ENCODE measurements around the gene RAPGEF3. TPM values are rescaled to one million over a fixed set of nuclear protein-coding genes. Genes with fewer than 3 reads are reported as not detected.

RAPGEF3 gene
- polyA plus RNA-seq, 1 donor, result 7.9 TPM

- no peaks in the 10 kb centered on the region for H3K9me3 ChIP-seq (ENCODE audit: control insufficient read depth, low read depth, low read length)
- no peak overlapping the region for H3K4me3 ChIP-seq (ENCODE audit: low read length)
- WGBS (ENCODE audit: insufficient coverage, low lambda C conversion rate), result no CpG with 5 or more reads among the region's 3 CpGs
- no peaks in the 10 kb centered on the region for H3K27me3 ChIP-seq (ENCODE audit: control insufficient read depth, insufficient read depth, low read length)
- DNase-seq, result no peak
- peaks cover 6% of the 10 kb centered on the region for H3K4me1 ChIP-seq (ENCODE audit: control insufficient read depth, insufficient read depth, low read length)
- H3K36me3 ChIP-seq (ENCODE audit: control insufficient read depth, insufficient read depth, low read length), result no peaks in the 10 kb centered on the region
- H3K27ac ChIP-seq (ENCODE audit: low read length), result no peak overlapping the region
These were observed 3.8 kb downstream of the RAPGEF3 start for GRCh38 chr12:47754881-47755280.

GRCh38 chr12:47754126-47754525 is 4.6 kb downstream of the RAPGEF3 start:
- H3K27ac ChIP-seq (ENCODE audit: low read length), result no peak overlapping the region
- no peak overlapping the region for H3K4me3 ChIP-seq (ENCODE audit: low read length)
- no CpG with 5 or more reads among the region's 4 CpGs for WGBS (ENCODE audit: insufficient coverage, low lambda C conversion rate)
- H3K27me3 ChIP-seq (ENCODE audit: control insufficient read depth, insufficient read depth, low read length), result no peaks in the 10 kb centered on the region
- H3K36me3 ChIP-seq (ENCODE audit: control insufficient read depth, insufficient read depth, low read length), result no peaks in the 10 kb centered on the region
- H3K4me1 ChIP-seq (ENCODE audit: control insufficient read depth, insufficient read depth, low read length), result no peaks in the 10 kb centered on the region
- no peak for DNase-seq
- H3K9me3 ChIP-seq (ENCODE audit: control insufficient read depth, low read depth, low read length), result no peaks in the 10 kb centered on the region

GRCh38 chr12:47753021-47754001 is 5.4 kb downstream of the RAPGEF3 start:
- Histone ChIP-seq H3K9me3 (ENCODE audit: control insufficient read depth, low read depth, low read length) (no peaks in the 10 kb centered on the region), H3K4me1 (ENCODE audit: control insufficient read depth, insufficient read depth, low read length) (no peaks in the 10 kb centered on the region), H3K27me3 (ENCODE audit: control insufficient read depth, insufficient read depth, low read length) (no peaks in the 10 kb centered on the region), H3K27ac (ENCODE audit: low read length) (no peak overlapping the region), H3K36me3 (ENCODE audit: control insufficient read depth, insufficient read depth, low read length) (no peaks in the 10 kb centered on the region), H3K4me3 (ENCODE audit: low read length) (no peak overlapping the region)
- peak in 1 of 2 donors; percentile 39 for DNase-seq
- 88% methylated on average over 1 of the region's 11 CpGs for WGBS (ENCODE audit: insufficient coverage, low lambda C conversion rate)

DNA sequence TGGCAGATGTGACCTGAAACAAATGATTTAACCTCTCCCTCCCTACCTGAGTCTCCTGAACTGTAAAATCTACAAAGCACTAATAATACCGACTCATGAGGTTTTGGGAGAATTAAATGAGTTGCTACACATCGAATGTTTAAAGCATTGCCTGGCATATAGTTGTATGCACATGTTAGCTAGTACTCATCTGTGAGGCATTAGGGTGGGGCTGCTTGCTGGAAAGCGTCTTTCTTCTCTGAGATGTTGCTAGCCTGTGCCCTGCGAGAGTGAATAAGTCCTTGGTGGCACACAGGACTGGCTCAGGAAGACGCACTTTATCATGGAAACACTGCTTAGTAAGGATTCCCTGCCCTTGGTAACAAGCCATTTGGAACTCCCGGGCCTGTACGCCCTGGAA is 6.1 kb downstream of the RAPGEF3 start:
- no peak for DNase-seq
- Histone ChIP-seq H3K27me3 (ENCODE audit: control insufficient read depth, insufficient read depth, low read length) (no peaks in the 10 kb centered on the region), H3K4me3 (ENCODE audit: low read length) (no peak overlapping the region), H3K36me3 (ENCODE audit: control insufficient read depth, insufficient read depth, low read length) (no peaks in the 10 kb centered on the region), H3K9me3 (ENCODE audit: control insufficient read depth, low read depth, low read length) (no peaks in the 10 kb centered on the region), H3K4me1 (ENCODE audit: control insufficient read depth, insufficient read depth, low read length) (no peaks in the 10 kb centered on the region), H3K27ac (ENCODE audit: low read length) (no peak overlapping the region)
- no CpG with 5 or more reads among the region's 7 CpGs for WGBS (ENCODE audit: insufficient coverage, low lambda C conversion rate)

DNA sequence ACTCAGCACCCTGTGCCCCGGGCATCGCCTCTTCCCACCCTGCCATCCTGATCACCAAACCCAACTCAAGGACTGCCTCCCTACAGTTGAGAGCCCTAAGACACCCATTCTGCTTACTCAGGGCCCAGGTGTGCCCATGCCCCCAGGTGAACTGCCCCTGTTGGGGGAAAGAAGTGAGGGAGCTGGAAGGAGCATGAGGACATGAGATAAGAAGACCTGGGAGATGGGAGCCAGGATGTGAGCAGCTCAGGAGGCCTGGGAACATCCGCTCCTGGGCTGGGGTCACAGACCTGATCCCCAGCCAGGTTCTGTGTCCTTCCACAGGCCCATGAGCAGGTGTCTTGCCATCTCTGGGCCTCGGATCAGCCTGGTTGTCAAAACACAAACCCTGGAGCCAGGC is 6.6 kb downstream of the RAPGEF3 start:
- Histone ChIP-seq H3K27ac (ENCODE audit: low read length) (no peak overlapping the region), H3K4me1 (ENCODE audit: control insufficient read depth, insufficient read depth, low read length) (no peaks in the 10 kb centered on the region)

GRCh38 chr12:47751561-47751960 is 7.1 kb downstream of the RAPGEF3 start:
- H3K27ac ChIP-seq (ENCODE audit: low read length), result no peak overlapping the region
- WGBS (ENCODE audit: insufficient coverage, low lambda C conversion rate), result no CpG with 5 or more reads among the region's 9 CpGs
- no peak for DNase-seq

More for the DNA sequence above, 6.6 kb downstream of the RAPGEF3 start:
- Histone ChIP-seq H3K27me3 (ENCODE audit: control insufficient read depth, insufficient read depth, low read length) (no peaks in the 10 kb centered on the region), H3K9me3 (ENCODE audit: control insufficient read depth, low read depth, low read length) (no peaks in the 10 kb centered on the region), H3K4me3 (ENCODE audit: low read length) (no peak overlapping the region), H3K36me3 (ENCODE audit: control insufficient read depth, insufficient read depth, low read length) (no peaks in the 10 kb centered on the region)
- no CpG with 5 or more reads among the region's 4 CpGs for WGBS (ENCODE audit: insufficient coverage, low lambda C conversion rate)
- no peak for DNase-seq

GRCh38 chr12:47750916-47751470 is 7.7 kb downstream of the RAPGEF3 start:
- DNase-seq, result no peak
- Histone ChIP-seq H3K9me3 (ENCODE audit: control insufficient read depth, low read depth, low read length) (no peaks in the 10 kb centered on the region), H3K36me3 (ENCODE audit: control insufficient read depth, insufficient read depth, low read length) (no peaks in the 10 kb centered on the region), H3K4me1 (ENCODE audit: control insufficient read depth, insufficient read depth, low read length) (peaks cover 8% of the 10 kb centered on the region), H3K4me3 (ENCODE audit: low read length) (no peak overlapping the region), H3K27me3 (ENCODE audit: control insufficient read depth, insufficient read depth, low read length) (no peaks in the 10 kb centered on the region), H3K27ac (ENCODE audit: low read length) (no peak overlapping the region)
- WGBS (ENCODE audit: insufficient coverage, low lambda C conversion rate), result no CpG with 5 or more reads among the region's 19 CpGs

More at GRCh38 chr12:47751561-47751960, 7.1 kb downstream of the RAPGEF3 start:
- peaks cover 2% of the 10 kb centered on the region for H3K4me1 ChIP-seq (ENCODE audit: control insufficient read depth, insufficient read depth, low read length)
- H3K36me3 ChIP-seq (ENCODE audit: control insufficient read depth, insufficient read depth, low read length), result no peaks in the 10 kb centered on the region
- no peak overlapping the region for H3K4me3 ChIP-seq (ENCODE audit: low read length)
- no peaks in the 10 kb centered on the region for H3K27me3 ChIP-seq (ENCODE audit: control insufficient read depth, insufficient read depth, low read length)
- no peaks in the 10 kb centered on the region for H3K9me3 ChIP-seq (ENCODE audit: control insufficient read depth, low read depth, low read length)

GRCh38 chr12:47750229-47750798 is 8.4 kb downstream of the RAPGEF3 start:
- WGBS (ENCODE audit: insufficient coverage, low lambda C conversion rate), result no CpG with 5 or more reads among the region's 10 CpGs
- Histone ChIP-seq H3K9me3 (ENCODE audit: control insufficient read depth, low read depth, low read length) (no peaks in the 10 kb centered on the region), H3K4me1 (ENCODE audit: control insufficient read depth, insufficient read depth, low read length) (peaks cover 8% of the 10 kb centered on the region), H3K4me3 (ENCODE audit: low read length) (no peak overlapping the region), H3K36me3 (ENCODE audit: control insufficient read depth, insufficient read depth, low read length) (no peaks in the 10 kb centered on the region), H3K27ac (ENCODE audit: low read length) (no peak overlapping the region), H3K27me3 (ENCODE audit: control insufficient read depth, insufficient read depth, low read length) (no peaks in the 10 kb centered on the region)
- no peak for DNase-seq

DNA sequence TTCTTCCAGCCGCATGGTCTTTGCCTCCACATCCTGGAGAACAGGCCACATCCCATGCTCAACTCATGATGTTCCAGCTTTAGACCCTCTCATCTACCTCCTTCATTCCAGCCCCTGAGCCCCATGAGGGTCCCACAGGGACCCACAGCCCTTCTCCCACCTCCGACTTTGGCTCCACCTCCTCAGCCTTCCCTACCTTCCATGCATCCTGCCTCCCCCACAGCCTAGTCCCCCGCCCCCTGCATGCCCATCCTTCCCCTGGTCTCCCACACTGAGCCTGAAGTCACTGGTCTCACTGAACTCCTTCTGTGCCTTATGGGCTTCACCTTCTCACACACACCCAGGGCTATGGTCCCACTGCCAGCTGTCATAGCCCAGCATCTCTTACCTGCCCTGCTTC is 9.8 kb downstream of the RAPGEF3 start:
- no peaks in the 10 kb centered on the region for H3K36me3 ChIP-seq (ENCODE audit: control insufficient read depth, insufficient read depth, low read length)
- H3K4me1 ChIP-seq (ENCODE audit: control insufficient read depth, insufficient read depth, low read length), result peaks cover 8% of the 10 kb centered on the region
- H3K27ac ChIP-seq (ENCODE audit: low read length), result no peak overlapping the region
- no peaks in the 10 kb centered on the region for H3K27me3 ChIP-seq (ENCODE audit: control insufficient read depth, insufficient read depth, low read length)
- no CpG with 5 or more reads among the region's 3 CpGs for WGBS (ENCODE audit: insufficient coverage, low lambda C conversion rate)
- no peak overlapping the region for H3K4me3 ChIP-seq (ENCODE audit: low read length)
- no peaks in the 10 kb centered on the region for H3K9me3 ChIP-seq (ENCODE audit: control insufficient read depth, low read depth, low read length)
- no peak for DNase-seq

- H3K9me3 ChIP-seq (ENCODE audit: control insufficient read depth, low read depth, low read length), result no peaks in the 10 kb centered on the region
- peaks cover 8% of the 10 kb centered on the region for H3K4me1 ChIP-seq (ENCODE audit: control insufficient read depth, insufficient read depth, low read length)
- no peaks in the 10 kb centered on the region for H3K36me3 ChIP-seq (ENCODE audit: control insufficient read depth, insufficient read depth, low read length)
- no peak for DNase-seq
- no peak overlapping the region for H3K4me3 ChIP-seq (ENCODE audit: low read length)
- no peak overlapping the region for H3K27ac ChIP-seq (ENCODE audit: low read length)
- H3K27me3 ChIP-seq (ENCODE audit: control insufficient read depth, insufficient read depth, low read length), result no peaks in the 10 kb centered on the region
- no CpG with 5 or more reads among the region's 1 CpG for WGBS (ENCODE audit: insufficient coverage, low lambda C conversion rate)
These were observed 10.2 kb downstream of the RAPGEF3 start for GRCh38 chr12:47748507-47748828.

Data from large intestine (tissue), 3 donors.